Liver (tissue), 9 donors: ENCODE results near the gene HNRNPH3. TPM values are rescaled to one million over a fixed set of nuclear protein-coding genes. Genes with fewer than 3 reads are reported as not detected.

ENCODE experiments used
- DNase-seq: peaks from one replicate; pipeline ENCODE4 v3.0.0-alpha.2; 2017; ENCODE audit warnings: low spot score
- H3K27ac ChIP-seq, 2 donors: one replicate each; pipeline ENCODE4 v1.7.0; 2013; ENCODE audit warnings: inconsistent platforms in 2 of 2, low read length in 2 of 2, control low read depth in 1 of 2, low read depth in 1 of 2, mild to moderate bottlenecking in 1 of 2
- H3K27me3 ChIP-seq, 4 donors: one replicate each; pipeline versions ENCODE4 v1.6.1 to v1.7.0; 2013; ENCODE audit warnings: low read length in 3 of 4, inconsistent platforms in 1 of 4, mild to moderate bottlenecking in 1 of 4, moderate library complexity in 1 of 4; ENCODE audit not compliant: control insufficient read depth in 4 of 4, insufficient read depth in 4 of 4
- H3K36me3 ChIP-seq, 4 donors: one replicate each; pipeline versions ENCODE4 v1.6.1 to v1.7.0; 2013; ENCODE audit warnings: low read length in 3 of 4, mild to moderate bottlenecking in 3 of 4, low read depth in 1 of 4, moderate library complexity in 1 of 4; ENCODE audit not compliant: control insufficient read depth in 4 of 4, insufficient read depth in 3 of 4
- H3K4me1 ChIP-seq, 4 donors: one replicate each; pipeline versions ENCODE4 v1.6.1 to v1.7.0; 2013; ENCODE audit warnings: low read length in 3 of 4, mild to moderate bottlenecking in 3 of 4, moderate library complexity in 1 of 4; ENCODE audit not compliant: control insufficient read depth in 4 of 4, insufficient read depth in 4 of 4
- H3K4me3 ChIP-seq, 3 donors: one replicate each; pipeline versions ENCODE4 v1.6.1 to v1.7.0; 2013; ENCODE audit warnings: low read length in 3 of 3, control low read depth in 1 of 3, low read depth in 1 of 3, mild to moderate bottlenecking in 1 of 3
- H3K9ac ChIP-seq, 2 donors: one replicate each; pipeline ENCODE4 v1.7.0; 2013; ENCODE audit warnings: low read length in 2 of 2, mild to moderate bottlenecking in 2 of 2, moderate library complexity in 2 of 2, control low read depth in 1 of 2, low read depth in 1 of 2
- H3K9me3 ChIP-seq, 4 donors: one replicate each; pipeline versions ENCODE4 v1.6.1 to v1.7.0; 2013; ENCODE audit warnings: low read length in 3 of 4; ENCODE audit not compliant: control insufficient read depth in 4 of 4
- ATF3 ChIP-seq: IDR thresholded peaks from 2 replicates; pipeline ENCODE4 v1.6.1; 2016; ENCODE audit warnings: antibody characterized with exemption
- FOXA1 ChIP-seq: IDR thresholded peaks from 2 replicates; pipeline ENCODE4 v1.6.1; 2016; ENCODE audit warnings: antibody characterized with exemption
- FOXA2 ChIP-seq: IDR thresholded peaks from 2 replicates; pipeline ENCODE4 v1.6.1; 2016; ENCODE audit warnings: antibody characterized with exemption
- GABPA ChIP-seq, 2 donors: IDR thresholded peaks in 1 of 2; conservative IDR thresholded peaks in 1 of 2; 2 replicates each; pipeline ENCODE4 v1.6.1; 2016; ENCODE audit warnings: antibody characterized with exemption in 2 of 2, mild to moderate bottlenecking in 1 of 2, moderate library complexity in 1 of 2
- HNF4G ChIP-seq: IDR thresholded peaks from 2 replicates; pipeline ENCODE4 v1.6.1; 2016; ENCODE audit warnings: antibody characterized with exemption
- JUND ChIP-seq, 2 donors: IDR thresholded peaks; 2 replicates each; pipeline ENCODE4 v1.6.1; 2016; ENCODE audit warnings: antibody characterized with exemption in 2 of 2
- NR2F2 ChIP-seq: IDR thresholded peaks from 2 replicates; pipeline ENCODE4 v1.6.1; 2016; ENCODE audit warnings: antibody characterized with exemption
- RAD21 ChIP-seq, 2 donors: IDR thresholded peaks; 2 replicates each; pipeline ENCODE4 v1.6.1; 2016; ENCODE audit warnings: antibody characterized with exemption in 2 of 2, mild to moderate bottlenecking in 2 of 2
- SP1 ChIP-seq: IDR thresholded peaks from 2 replicates; pipeline ENCODE4 v1.6.1; 2018; ENCODE audit warnings: antibody characterized with exemption, mild to moderate bottlenecking
- TAF1 ChIP-seq: conservative IDR thresholded peaks from 2 replicates; pipeline ENCODE4 v1.6.1; 2016; ENCODE audit warnings: antibody characterized with exemption, mild to moderate bottlenecking
- WGBS: extraction: QIAGEN DNeasy Blood & Tissue Kit; methylation state at CpG from one replicate; pipeline ENCODE4 v1.1.7; 2013; 5-methylcytosine and 5-hydroxymethylcytosine counted together
- polyA plus RNA-seq, 2 donors: library from polyadenylated mRNA; stranded (reverse) in 1 of 2; unstranded in 1 of 2; fragments of 200-250 nt in 1 of 2; fragments of >200 nt in 1 of 2; fragmentation: Nextera tagmentation in 1 of 2; extraction: Ambion mirVana in 1 of 2; gene quantifications; one replicate each; pipeline versions ENCODE4 v1.2.1 to v1.2.3, GENCODE V29; 2013 to 2015
- total RNA-seq, 2 donors: library from RNA; depleted of rRNA; stranded (reverse); fragments of >200 nt; gene quantifications; one replicate each; pipeline ENCODE4 v1.2.3, GENCODE V29; 2014
- TF ChIP-seq, protein P1 (sequence below): IDR thresholded peaks from 2 replicates; pipeline ENCODE4 v1.6.1; 2016; ENCODE audit warnings: antibody characterized with exemption, mild to moderate bottlenecking
- TF ChIP-seq, protein P2 (sequence below): IDR thresholded peaks from 2 replicates; pipeline ENCODE4 v1.6.1; 2016; ENCODE audit warnings: antibody characterized with exemption
- donor health status: healthy.
- donor health status: healthy.
- donor health status: healthy.
- donor health status: healthy.
- donor health status: healthy.

HNRNPH3 gene
- total and polyA plus RNA-seq, 4 donors, result 18.2 to 38.4 (median 28.6) TPM

DNA sequence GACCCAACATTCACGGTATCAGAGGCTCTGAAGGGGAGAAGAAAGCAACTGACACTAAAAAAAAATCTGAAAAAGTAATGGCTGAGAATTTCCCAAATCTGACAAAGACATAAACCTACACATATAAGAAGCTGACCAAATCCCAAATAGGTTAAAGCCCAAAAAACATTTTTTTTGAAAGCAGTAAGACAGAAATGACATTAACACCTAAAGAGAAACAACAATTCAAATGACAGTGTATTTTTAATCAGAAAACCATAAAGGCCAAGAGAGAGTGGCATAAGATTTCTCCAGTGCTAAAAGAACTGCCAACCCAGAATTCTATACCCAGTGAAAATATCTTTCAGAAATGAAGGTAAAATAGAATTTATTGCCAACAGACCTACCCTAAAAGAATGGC, 39.7 kb downstream of the HNRNPH3 start:
- H3K9me3 ChIP-seq, result peaks cover 0 to 3% (median 0%) of the 10 kb centered on the region in 4 donors
- H3K4me3 ChIP-seq, result no peak overlapping the region
- TF ChIP-seq, protein P1, sequence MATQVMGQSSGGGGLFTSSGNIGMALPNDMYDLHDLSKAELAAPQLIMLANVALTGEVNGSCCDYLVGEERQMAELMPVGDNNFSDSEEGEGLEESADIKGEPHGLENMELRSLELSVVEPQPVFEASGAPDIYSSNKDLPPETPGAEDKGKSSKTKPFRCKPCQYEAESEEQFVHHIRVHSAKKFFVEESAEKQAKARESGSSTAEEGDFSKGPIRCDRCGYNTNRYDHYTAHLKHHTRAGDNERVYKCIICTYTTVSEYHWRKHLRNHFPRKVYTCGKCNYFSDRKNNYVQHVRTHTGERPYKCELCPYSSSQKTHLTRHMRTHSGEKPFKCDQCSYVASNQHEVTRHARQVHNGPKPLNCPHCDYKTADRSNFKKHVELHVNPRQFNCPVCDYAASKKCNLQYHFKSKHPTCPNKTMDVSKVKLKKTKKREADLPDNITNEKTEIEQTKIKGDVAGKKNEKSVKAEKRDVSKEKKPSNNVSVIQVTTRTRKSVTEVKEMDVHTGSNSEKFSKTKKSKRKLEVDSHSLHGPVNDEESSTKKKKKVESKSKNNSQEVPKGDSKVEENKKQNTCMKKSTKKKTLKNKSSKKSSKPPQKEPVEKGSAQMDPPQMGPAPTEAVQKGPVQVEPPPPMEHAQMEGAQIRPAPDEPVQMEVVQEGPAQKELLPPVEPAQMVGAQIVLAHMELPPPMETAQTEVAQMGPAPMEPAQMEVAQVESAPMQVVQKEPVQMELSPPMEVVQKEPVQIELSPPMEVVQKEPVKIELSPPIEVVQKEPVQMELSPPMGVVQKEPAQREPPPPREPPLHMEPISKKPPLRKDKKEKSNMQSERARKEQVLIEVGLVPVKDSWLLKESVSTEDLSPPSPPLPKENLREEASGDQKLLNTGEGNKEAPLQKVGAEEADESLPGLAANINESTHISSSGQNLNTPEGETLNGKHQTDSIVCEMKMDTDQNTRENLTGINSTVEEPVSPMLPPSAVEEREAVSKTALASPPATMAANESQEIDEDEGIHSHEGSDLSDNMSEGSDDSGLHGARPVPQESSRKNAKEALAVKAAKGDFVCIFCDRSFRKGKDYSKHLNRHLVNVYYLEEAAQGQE, result no peak
- no peak for TF ChIP-seq ATF3
- TF ChIP-seq FOXA2, result no peak
- TF ChIP-seq, protein P2, sequence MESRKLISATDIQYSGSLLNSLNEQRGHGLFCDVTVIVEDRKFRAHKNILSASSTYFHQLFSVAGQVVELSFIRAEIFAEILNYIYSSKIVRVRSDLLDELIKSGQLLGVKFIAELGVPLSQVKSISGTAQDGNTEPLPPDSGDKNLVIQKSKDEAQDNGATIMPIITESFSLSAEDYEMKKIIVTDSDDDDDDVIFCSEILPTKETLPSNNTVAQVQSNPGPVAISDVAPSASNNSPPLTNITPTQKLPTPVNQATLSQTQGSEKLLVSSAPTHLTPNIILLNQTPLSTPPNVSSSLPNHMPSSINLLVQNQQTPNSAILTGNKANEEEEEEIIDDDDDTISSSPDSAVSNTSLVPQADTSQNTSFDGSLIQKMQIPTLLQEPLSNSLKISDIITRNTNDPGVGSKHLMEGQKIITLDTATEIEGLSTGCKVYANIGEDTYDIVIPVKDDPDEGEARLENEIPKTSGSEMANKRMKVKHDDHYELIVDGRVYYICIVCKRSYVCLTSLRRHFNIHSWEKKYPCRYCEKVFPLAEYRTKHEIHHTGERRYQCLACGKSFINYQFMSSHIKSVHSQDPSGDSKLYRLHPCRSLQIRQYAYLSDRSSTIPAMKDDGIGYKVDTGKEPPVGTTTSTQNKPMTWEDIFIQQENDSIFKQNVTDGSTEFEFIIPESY, result no peak
- TF ChIP-seq GABPA (IDR thresholded peaks at IDR 0.05 in 1 of 2, conservative IDR thresholded peaks at IDR 0.05 in 1 of 2), result no peak
- TF ChIP-seq NR2F2, result no peak
- TF ChIP-seq JUND (IDR thresholded peaks at IDR 0.05), result no peak
- H3K9ac ChIP-seq, result no peak overlapping the region
- no peaks in the 10 kb centered on the region for H3K27me3 ChIP-seq
- no peaks in the 10 kb centered on the region for H3K4me1 ChIP-seq
- 97% methylated on average over 1 of the region's 1 CpG for WGBS
- DNase-seq, result no peak
- peaks cover 4 to 14% (median 8%) of the 10 kb centered on the region in 4 donors for H3K36me3 ChIP-seq
- no peak overlapping the region for H3K27ac ChIP-seq

- Histone ChIP-seq H3K36me3 (peaks cover 4 to 28% (median 24%) of the 10 kb centered on the region in 4 donors), H3K4me1 (no peaks in the 10 kb centered on the region), H3K4me3 (no peak overlapping the region), H3K27ac (no peak overlapping the region), H3K9ac (no peak overlapping the region), H3K27me3 (no peaks in the 10 kb centered on the region), H3K9me3 (no peaks in the 10 kb centered on the region)
- DNase-seq, result no peak
- 91% methylated on average over 2 of the region's 2 CpGs for WGBS
- no peak for TF ChIP-seq HNF4G
- no peak for TF ChIP-seq FOXA1
- TF ChIP-seq, protein P1, result no peak
- TF ChIP-seq ATF3, result no peak
- TF ChIP-seq RAD21 (IDR thresholded peaks at IDR 0.05), result no peak
- no peak for TF ChIP-seq TAF1
- no peak for TF ChIP-seq SP1
These were observed 53.9 kb downstream of the HNRNPH3 start for GRCh38 chr10:68385740-68386139.

Other genes starting within 250 kb of the HNRNPH3 start
- under 1 TPM in 1 of 2 donors, not detected in 1; 0.08 TPM for gene MYPN, start 222.6 kb upstream of the HNRNPH3 start, total RNA-seq
- gene MYPN, start 222.6 kb upstream of the HNRNPH3 start, polyA plus RNA-seq, result under 1 TPM; 0.01 to 0.03 TPM
- gene ATOH7, start 100.0 kb upstream of the HNRNPH3 start, total RNA-seq, result under 1 TPM in 1 of 2 donors, not detected in 1; 0.33 TPM
- gene ATOH7, start 100.0 kb upstream of the HNRNPH3 start, polyA plus RNA-seq, result under 1 TPM in 1 of 2 donors, not detected in 1; 0.14 TPM
- 100 to 1,000 TPM; 106 to 175 TPM for gene PBLD, start 864 bp downstream of the HNRNPH3 start, total RNA-seq
- 100 to 1,000 TPM in 1 of 2 donors, 10 to 100 TPM in 1; 63.3 to 101 TPM for gene PBLD, start 864 bp downstream of the HNRNPH3 start, polyA plus RNA-seq
- 10 to 100 TPM in 1 of 2 donors, 1 to 10 TPM in 1; 8.8 to 11.2 TPM for gene RUFY2, start 75.2 kb downstream of the HNRNPH3 start, total RNA-seq
- 1 to 10 TPM; 1.6 to 6.6 TPM for gene RUFY2, start 75.2 kb downstream of the HNRNPH3 start, polyA plus RNA-seq
- gene DNA2, start 139.9 kb downstream of the HNRNPH3 start, total RNA-seq, result 10 to 100 TPM in 1 of 2 donors, 1 to 10 TPM in 1; 6.9 to 17.5 TPM
- 1 to 10 TPM in 1 of 2 donors, under 1 TPM in 1; 0.50 to 1.6 TPM for gene DNA2, start 139.9 kb downstream of the HNRNPH3 start, polyA plus RNA-seq
- gene SLC25A16, start 195.5 kb downstream of the HNRNPH3 start, total RNA-seq, result 10 to 100 TPM in 1 of 2 donors, 1 to 10 TPM in 1; 8.4 to 34.7 TPM
- gene SLC25A16, start 195.5 kb downstream of the HNRNPH3 start, polyA plus RNA-seq, result 10 to 100 TPM; 10.9 to 14.3 TPM
- 1 to 10 TPM; 1.2 to 2.1 TPM for gene TET1, start 228.3 kb downstream of the HNRNPH3 start, total RNA-seq
- under 1 TPM; 0.06 to 0.33 TPM for gene TET1, start 228.3 kb downstream of the HNRNPH3 start, polyA plus RNA-seq